ENCODE results near the gene ELF1.
"Not testable (repeated sequence)": the region's sequence is repeated elsewhere in the genome, so short reads cannot be mapped to it uniquely, and the experiment has no call there.

Gene ELF1

DNA sequence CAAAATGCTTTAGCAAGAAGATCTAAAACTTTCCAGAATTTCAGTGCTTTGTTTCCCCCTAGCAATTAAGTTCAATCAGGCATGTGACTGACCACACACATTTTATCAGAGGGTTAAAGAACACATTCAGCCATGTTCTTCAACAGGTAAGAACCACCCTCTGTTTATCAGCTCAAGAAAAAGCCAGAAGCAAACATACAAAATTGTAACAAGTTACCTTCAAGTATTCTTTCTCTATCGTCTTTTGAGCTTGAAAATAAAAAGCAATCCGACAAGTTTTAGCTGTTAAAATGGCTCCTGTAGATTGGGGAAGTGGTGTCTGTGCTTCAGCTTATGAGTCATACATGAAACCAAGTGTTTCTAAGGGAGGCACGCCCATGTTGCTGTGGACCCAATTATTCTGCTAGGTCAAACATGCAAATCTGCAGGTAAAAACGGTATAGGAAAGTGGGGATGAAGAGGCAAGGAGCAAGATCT, at the start of gene ELF1:
Gene ELF1 (minus strand): TSS at position 306 of the 477 bp plus-strand sequence. CDS start 37,262 bp downstream, outside the sequence.
- peak; percentile 77 for DNase-seq

DNA sequence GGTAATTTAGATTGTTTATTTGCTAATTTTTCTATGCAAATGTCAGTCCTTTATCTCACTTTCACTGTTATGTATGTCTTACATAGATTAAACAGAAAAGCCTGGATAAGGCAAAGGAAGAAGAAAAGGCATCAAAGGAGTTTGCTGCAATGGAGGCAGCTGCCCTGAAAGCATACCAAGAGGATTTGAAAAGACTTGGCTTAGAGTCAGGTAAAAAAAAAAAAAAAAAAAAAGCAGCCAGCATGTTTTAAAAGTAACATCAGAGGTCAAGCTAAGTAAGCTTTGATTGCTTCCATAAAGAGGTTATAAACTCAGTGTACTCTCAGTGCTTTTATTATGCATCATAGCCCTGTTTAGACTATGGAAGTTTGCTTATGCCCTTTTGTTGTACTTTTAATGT, 46.0 kb upstream of the ELF1 start:
- no peak for DNase-seq

DNA sequence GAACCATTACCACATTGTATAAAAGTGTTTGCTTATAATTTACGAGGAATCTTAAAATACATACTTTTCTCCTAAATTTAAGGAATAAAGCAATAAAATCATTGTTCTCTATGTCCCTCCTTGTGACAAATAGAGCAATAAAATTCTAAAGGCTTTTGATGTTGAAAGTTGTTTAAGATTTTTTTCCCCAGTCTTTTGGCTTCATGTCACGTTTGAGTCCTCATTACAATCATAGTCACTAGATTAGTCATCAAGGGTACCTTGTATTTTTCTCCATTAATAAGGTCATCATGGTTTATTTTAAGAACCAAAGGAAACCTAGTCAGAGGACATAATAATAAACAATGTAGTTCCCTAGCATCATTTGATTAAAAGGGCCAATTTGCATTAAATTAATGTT, 45.4 kb upstream of the ELF1 start:
- no peak for DNase-seq

DNA sequence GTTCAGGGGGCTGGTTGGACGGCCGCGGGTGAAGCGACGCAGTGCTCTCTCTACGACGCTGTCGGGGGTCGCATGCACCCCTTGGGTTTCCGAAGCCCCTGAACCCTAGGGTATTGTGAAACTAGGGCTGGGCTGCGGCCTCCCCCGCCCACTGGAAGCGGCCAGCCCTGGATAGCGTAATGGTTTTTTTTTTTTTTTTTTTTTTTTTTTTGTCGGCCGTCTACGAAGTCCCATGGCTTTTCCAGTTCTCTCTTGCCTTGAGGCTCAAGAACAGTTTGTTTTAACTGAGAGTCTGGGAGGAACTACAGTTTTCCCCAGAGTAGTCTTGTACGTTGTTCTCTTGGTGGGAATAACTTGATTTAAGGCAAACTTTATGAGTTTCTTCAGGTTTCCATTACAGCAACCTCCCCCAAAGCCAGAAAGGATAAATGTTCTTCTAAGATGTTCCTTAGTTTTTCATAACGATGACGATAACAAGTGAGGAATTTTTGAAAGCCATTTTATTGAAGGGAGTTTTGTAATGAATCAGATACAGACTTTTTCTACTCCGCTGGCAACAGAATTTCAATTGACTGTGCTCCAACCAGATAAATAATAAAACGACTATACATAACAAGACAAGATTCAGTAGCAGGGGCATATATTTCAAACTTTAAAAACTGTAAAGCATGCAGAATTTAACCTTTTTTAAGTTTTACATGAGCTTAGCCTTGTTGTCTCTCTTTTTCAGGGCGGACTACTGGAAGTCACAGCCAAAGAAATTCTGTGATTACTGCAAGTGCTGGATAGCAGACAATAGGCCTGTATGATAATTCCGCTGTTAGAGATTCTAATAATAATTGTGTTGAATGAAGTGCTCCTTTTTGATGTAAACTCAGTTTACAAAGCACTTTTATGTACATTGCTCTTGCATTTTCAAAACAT, 43.1 kb upstream of the ELF1 start:
- DNase-seq: no peak

DNA sequence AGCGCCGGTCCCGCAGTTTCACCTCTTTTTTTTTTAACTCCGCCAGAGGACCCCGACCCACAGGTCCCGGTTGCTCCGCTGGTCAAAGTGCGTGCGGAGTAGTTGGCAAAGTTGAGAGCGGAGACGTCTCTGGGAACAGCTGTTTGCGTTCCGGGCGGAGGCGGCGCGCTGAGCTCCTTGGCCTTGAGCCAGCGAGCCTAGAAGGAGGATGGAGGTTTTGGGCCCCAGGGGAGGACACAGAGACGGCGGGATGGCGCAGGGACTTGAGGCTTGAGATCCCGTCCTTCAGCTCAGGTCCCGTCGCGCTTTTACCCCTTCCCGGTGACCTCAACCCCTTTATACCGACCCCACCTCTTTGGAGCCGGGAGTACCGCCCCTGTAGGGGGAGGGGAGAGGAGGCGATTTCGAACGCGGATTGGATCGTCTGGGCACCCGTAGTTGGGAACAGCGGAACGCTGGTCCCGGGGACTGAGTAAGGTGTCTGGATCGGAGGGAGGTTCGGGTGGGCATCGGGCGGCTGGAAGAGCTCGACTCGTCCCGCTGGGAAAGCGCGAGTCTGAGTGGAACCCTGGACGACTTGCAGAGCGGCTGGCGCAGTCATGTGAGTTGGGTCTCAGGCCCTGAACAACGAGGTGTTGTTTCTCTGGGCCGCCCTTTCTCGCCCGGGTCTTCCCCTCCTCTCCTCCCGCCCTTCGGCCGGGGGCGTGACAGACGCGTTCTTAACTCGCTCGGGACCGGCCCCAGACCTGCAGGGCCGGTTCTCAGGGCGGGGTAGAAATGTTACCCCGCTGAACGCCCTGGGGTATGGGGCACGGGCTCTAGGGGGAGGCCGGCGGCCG, 42.2 kb upstream of the ELF1 start, which contains the start of gene WBP4:
Gene WBP4 (plus strand): TSS at position 435 of the 839 bp plus-strand sequence. CDS start 165 bp downstream, at position 600.
- DNase-seq: peak; percentile 97

DNA sequence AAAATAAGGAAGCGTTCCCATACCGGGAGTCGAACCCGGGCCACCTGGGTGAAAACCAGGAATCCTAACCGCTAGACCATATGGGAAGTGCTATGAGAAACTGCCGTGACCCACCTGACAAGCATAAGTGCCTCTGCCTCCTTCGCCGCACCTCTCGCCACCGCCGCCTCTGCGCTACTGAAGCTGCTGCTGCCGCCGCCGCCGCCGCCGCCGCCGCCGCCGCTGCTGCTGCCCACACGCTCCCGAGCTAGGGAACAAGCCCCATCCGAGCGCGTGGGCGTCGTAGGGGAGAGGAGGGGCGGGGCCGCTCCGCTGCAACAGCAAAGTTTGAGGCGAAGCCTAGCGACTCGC, 41.6 kb upstream of the ELF1 start:
- peak; percentile 89 for DNase-seq

DNA sequence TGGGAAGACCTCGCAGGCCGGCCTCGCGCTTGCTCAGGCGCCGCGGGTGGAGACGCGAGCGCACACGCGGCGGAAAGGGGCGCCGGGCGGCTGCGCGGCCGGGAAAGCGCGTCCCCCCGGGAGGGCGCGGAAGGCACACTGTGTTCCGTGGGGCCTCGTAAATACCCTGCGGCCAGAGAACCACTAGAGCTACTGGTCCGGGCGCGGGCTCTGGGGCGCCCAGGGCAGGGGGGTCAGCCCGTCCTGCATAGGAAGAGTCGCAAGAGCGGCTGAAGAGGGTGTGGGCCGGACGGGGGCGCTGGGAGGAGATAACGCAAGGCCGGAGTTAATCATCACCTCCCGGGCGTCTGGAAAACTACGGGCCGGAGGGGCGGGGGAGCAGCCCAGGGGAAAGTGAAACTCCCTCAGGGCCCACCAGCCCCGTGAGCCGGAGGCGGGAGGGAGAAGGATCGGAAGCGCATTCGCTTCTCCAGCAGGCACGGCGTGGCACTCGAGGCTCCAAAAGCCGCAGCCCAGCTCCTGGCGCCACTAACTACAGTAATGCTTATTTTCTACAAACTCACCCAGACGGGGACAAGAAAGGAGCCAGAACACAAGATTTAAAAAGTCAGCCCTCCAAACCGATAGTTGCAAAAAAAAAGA, 41.1 kb upstream of the ELF1 start:
- peak; percentile 97 for DNase-seq

DNA sequence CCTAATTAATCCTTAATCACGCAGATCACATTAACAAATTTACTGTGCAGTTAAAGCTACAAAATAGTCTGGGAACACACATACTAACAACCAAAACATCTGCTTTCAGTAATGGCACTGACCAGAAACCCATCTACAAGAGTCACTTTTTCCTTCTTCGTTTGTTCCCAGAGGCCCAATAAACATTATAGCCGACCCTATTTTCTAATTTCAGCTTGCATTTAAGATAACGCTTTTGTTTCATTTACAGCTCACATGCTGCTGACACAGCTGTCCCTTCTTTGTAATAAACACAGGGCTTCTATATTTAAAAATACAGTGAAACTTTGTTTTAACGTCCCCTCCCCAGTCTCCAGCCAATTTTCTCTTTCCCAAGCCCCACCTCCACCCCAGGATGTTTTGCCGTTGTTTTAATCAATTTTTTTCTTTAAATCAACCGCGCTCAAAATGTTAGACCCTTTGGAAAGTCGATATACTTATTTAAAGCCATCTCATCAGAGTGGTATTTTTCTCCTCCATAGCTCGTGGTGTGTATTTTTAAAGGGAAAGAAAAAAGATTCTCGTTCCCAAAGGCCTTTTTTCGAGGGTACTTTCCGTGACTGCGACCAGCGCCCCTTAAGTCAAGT, 40.5 kb upstream of the ELF1 start:
- no peak for DNase-seq

DNA sequence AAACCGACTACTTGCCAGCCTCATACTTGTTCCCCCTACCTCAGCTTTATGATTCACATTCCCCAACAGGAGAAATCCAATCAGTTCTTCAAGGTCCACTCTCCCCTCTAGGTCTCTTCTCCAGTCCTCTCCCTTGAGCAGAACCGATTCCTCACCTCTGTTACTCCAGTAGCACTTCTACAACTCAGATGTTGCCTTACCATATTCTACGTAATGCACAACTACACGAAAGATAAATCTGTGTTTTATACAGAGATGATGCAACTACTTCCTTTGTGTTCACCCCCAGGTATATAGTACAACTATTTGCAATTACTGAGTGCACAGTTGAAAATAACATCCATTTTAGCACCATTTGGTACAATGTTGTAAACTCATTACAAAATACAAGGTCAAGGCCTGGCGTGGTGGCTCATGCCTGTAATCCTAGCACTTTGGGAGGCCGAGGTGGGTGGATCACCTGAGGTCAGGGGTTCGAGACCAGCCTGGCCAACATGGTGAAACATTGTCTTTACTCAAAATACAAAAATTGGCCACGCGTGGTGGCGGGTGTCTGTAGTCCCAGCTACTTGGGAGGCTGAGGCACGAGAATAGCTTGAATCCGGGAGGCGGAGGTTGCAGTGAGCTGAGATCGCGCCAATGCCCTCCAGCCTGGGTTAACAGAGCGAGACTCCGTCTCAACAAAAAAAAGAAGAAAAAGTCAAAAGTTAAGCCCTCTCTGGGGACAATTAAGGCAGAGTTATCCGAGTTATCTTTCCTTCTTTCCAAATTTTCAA, 39.4 kb upstream of the ELF1 start:
- DNase-seq: no peak

DNA sequence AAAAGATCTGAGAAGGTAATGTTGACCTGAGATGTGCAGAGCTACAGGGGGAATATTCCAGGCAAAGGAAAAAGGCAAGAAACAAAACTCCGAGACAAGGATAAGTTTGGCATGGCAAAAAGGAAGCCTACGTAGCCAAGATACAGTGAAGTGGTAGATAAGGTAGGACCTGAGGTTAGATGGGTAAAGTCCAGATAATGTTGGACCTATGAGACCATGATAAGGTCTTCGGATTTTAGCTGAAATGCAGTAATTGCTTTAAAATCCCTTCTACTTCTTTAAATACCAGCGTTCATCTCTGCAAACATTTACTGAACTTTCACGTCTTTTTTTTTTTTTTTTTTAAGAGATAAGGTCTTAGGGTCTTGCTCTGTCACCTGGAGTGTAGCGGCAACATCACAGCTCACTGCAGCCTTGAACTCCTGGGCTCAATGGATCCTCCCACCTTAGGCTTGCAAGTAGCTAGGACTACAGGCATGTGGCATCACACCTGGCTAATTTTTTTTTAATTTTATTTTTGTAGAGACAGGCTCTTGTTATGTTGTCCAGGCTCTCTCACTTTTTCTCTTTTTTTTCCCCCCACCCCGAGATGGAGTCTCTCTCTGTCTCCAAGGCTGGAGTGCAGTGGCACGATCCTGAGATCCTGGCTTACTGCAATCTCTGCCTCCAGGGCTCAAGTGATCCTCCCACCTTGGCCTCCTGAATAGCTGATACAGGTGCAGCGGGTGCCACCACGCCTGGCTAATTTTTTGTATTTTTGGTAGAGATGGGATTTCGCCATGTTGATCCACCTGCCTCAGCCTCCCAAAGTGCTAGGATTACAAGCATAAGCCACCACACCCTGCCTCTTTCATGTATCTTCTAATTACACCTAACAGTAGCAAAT, 38.0 kb upstream of the ELF1 start:
- DNase-seq: no peak

DNA sequence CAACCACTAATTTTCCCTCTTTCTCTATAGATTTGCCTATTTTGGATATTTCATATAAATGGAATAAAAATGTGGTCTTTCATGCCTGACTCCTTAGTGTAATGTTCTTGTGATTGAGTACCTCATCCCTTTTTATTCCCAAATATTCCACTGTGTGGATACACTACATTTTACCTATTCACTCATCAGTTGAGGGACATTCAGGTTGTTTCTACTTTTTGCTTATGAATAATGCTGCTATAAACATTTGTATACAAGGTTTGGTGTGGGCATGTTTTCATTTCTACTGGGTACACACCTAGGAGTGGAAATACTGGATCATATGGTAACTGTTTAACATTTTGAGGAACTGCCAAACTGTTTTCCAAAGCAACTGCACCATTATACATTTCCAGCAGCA, 37.1 kb upstream of the ELF1 start:
- DNase-seq: no peak

DNA sequence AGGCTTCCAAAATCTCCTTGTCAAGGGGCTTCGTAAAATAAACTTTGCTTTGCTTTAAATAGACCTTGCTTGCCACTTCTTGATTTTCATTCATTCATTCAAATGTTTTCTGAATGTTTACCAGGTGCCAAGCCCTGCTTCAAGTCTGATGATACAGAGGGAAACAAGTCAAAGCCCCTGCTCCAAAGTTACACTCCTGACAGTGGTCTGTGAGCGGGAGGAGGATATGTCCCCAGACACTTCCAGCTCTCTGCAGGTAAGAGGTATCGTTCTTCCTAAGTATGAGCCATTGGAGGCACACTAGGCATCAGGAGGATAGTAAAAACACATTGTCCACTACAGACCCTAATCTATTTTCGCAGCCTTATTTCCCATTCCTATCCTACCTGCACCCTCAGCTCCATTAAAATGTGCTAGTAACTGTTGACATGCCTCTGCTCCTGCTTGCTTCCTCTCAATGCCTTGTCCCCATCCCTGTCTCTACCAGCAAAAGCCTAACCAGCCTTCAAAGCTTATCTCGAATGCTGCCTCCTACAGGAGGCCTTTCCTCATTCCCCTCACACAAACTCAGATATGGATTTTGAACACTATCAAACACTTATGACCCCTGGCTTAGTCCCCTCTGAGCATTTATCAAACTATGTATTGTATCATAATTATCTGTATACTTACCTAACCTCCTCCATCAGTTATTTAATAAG, 36.0 kb upstream of the ELF1 start:
- DNase-seq: no peak

DNA sequence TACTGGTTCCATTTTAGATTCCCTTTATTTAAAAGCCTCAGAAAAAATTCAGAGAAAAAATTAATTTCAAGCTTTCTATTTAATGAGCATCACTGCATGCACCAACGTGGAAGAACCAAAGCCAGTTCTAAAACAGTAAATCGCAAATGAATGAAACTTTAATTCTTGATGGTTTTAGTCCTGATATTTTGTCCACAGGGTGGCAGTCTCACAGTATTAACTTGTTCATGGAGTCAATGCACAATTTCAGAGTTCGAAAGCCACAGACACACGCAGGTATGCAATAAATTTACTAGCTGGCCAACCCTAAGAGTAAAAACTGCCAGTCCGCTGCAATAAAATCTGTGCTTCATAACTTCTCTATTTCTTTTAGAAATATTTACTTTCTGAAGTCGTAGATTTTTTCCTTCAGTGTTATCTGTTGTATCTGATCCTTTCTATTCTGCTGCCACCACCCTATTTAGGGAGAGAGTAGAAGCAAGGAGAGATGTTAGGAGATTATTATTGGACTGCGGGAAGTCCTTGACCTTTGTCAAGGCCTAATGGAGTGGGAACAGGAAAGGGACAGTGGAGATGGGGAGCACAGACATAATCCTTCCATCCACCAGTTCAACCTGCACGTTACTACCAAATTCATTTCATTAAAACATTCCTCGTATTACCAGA, 35.2 kb upstream of the ELF1 start:
- no peak for DNase-seq

DNA sequence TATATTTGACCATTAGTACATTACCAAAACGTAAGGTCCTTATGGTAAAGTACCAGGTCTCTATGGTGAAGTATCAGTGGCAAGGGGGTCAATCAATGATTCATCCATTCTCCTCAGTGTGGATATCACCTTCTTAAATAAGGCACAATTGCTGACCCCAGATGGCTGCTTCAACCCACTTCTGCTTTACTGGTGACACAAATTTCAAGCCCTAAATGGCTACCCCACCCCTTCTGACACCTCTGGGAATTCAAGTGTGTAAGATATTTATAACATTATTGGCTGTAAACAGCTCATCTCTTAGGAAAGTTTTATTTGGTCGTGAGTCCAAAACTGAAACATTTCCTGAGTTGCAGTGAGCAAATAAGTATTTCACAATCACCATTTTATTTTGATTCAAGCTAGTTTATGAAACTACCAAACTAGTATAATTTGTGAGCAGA, 34.3 kb upstream of the ELF1 start:
- DNase-seq: no peak

DNA sequence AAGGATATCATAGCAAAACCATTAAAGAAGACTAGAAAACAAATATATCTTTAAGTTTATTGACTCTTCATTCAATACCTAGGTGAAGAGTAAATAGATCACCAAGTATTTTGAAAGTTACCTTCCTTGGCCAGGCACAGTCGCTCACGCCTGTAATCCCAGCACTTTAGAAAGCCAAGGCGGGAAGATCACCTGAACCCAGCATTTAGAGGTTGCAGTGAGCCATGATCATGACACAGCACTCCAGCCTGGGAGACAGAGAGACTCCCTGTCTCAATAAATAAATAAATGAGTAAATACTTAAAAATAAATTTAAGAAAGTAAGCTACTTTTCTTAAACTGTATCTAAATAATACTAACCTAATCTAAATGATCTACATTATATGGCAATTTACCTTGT, 33.3 kb upstream of the ELF1 start:
- no peak for DNase-seq

DNA sequence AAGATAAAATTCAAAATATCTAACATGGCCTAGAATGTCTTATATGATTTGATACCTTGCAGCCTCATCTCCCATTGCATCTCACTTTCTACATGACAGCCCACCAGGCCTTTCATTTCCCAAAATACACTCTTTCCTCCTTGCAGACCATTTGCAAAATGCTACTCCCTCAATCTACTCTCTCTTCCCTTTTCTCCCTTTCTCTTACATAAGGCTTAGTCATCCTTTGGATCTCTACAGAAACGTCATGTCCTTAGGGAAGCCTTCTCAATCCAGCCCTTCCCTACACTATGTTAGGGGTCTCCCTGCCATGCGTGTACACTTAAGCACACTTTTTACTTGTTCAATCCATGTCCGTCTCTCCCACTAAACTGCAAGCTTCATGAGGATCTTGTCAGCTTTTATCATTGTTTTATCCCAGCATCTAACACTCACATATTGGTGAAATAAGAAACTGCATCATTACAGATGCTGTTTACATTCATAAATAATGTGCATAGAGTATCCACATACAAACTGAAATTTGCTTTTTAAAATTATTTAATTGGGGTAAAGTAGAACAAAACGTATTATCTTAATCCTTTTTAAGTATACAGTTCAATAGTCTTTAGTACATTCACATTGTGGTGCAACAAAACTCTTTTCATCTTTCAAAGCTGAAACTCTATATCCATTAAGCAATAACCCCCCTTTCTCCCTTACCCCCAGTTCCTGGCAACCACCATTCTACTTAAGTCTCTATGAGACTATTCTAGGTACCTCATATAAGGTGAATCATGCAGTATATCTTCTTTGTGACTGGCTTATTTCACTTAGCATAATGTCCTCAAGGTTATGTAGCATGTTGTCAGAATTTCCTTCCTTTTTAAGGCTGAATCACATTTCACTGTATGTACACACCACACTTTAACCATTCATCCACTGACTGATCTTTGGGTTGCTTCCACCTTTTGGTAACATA, 30.6 kb upstream of the ELF1 start:
- DNase-seq: no peak

DNA sequence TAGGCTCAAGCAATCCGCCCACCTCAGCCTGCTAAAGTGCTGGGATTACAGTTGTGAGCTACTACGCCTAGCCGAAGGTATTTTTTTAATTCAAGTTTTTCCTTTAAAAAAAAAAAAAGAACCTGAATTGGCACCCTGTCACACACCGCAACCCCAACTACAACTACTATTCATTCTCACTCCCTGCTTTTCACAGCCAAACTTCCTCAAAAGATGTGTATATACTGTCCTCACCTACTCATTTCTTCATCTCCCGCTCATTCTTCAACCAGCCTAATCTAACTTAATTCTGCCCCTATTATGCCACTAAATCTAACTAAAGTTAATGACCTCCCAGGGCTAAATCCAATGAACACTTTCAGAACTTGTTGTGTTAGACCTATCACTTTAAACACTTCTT, 29.5 kb upstream of the ELF1 start:
- DNase-seq: no peak

DNA sequence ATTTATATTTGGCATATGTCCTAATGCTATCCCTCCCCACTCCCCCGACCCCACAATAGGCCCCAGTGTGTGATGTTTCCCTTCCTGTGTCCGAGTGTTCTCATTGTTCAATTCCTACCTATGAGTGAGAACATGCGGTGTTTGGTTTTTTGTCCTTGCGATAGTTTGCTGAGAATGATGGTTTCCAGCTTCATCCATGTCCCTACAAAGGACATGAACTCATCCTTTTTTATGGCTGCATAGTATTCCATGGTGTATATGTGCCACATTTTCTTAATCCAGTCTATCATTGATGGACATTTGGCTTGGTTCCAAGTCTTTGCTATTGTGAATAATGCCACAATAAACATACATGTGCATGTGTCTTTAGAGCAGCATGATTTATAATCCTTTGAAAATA, 23.3 kb upstream of the ELF1 start:
- DNase-seq: not testable (repeated sequence)
